ENCODE results near the gene CACNA1D. TPM values are rescaled to one million over a fixed set of nuclear protein-coding genes. Genes with fewer than 3 reads are reported as not detected.

CACNA1D gene
- total RNA-seq, 1 experiment from 2014 or later, result 1.1 TPM

GRCh38 chr3:53749448-53749847 lies 255.0 kb downstream of the CACNA1D start:
- CTCF ChIA-PET, result no interaction called here
- H3K9me3 ChIP-seq (ENCODE audit: control insufficient read depth in 1 of 2, insufficient read depth in 1 of 2, low read depth in 1 of 2, low read length in 2 of 2), result no peaks in the 10 kb centered on the region
- no peak overlapping the region for H3K4me2 ChIP-seq (ENCODE audit: low read length)
- no TSS peak for BruUV-seq (replicated peaks)
- H3K27ac ChIP-seq (ENCODE audit: low read depth, low read length), result no peak overlapping the region
- no peak for DNase-seq (ENCODE audit: low read depth, low spot score)
- TF ChIP-seq CEBPB (IDR thresholded peaks at IDR 0.05; ENCODE audit: low read depth) (no peak), POLR2A (IDR thresholded peaks at IDR 0.05; ENCODE audit: borderline replicate concordance, extremely low read depth, insufficient read depth, insufficient read length) (no peak), POLR2AphosphoS5 (IDR thresholded peaks at IDR 0.05; ENCODE audit: low read depth, low read length) (no peak), JUND (IDR thresholded peaks at IDR 0.05) (no peak), YY1 (IDR thresholded peaks at IDR 0.05; ENCODE audit: extremely low read depth, insufficient replicate concordance, low read depth, low read length) (no peak), SIN3A (IDR thresholded peaks at IDR 0.05; ENCODE audit: low read depth) (no peak), SRF (IDR thresholded peaks at IDR 0.05; ENCODE audit: low read depth) (no peak), RAD21 (IDR thresholded peaks at IDR 0.05; ENCODE audit: low read depth) (no peak), ZFX (IDR thresholded peaks at IDR 0.05) (no peak), MAX (IDR thresholded peaks at IDR 0.05) (no peak)
- no peak overlapping the region for H3K9ac ChIP-seq (ENCODE audit: low read length)
- H3K79me2 ChIP-seq (ENCODE audit: insufficient read depth, low read length), result no peaks in the 10 kb centered on the region
- POLR2A ChIA-PET, result no interaction called here
- H2AFZ ChIP-seq (ENCODE audit: low read depth, low read length, poor library complexity, severe bottlenecking), result no peak overlapping the region
- intact Hi-C loops (cut with micrococcal nuclease), result no loop called here
- H3K9me2 ChIP-seq (ENCODE audit: insufficient read depth), result no peaks in the 10 kb centered on the region
- H3K36me3 ChIP-seq (ENCODE audit: control insufficient read depth in 1 of 2, insufficient read depth in 2 of 2, low read length in 2 of 2), result no peaks in the 10 kb centered on the region
- RAD21 ChIA-PET (ENCODE audit: low non-redundant PET in 1 of 2, low total read pairs in 2 of 2, uncharacterized antibody in 2 of 2, unreplicated experiment in 2 of 2), result no interaction called here
- H3K4me3 ChIP-seq (replicated peaks in 1 of 2; ENCODE audit: low read depth in 1 of 2, low read length in 2 of 2), result no peak overlapping the region
- no peaks in the 10 kb centered on the region for H3K27me3 ChIP-seq (ENCODE audit: insufficient read depth, low read length)
- no peaks in the 10 kb centered on the region for H3K4me1 ChIP-seq (ENCODE audit: control insufficient read depth in 1 of 2, insufficient read depth in 2 of 2, low read length in 2 of 2)
- ATAC-seq, result no peak
- H4K20me1 ChIP-seq (ENCODE audit: insufficient read depth), result no peaks in the 10 kb centered on the region

GRCh38 chr3:53750253-53751210 lies 256.1 kb downstream of the CACNA1D start:
- H3K4me1 ChIP-seq (ENCODE audit: control insufficient read depth in 1 of 2, insufficient read depth in 2 of 2, low read length in 2 of 2), result no peaks in the 10 kb centered on the region
- H3K36me3 ChIP-seq (ENCODE audit: control insufficient read depth in 1 of 2, insufficient read depth in 2 of 2, low read length in 2 of 2), result no peaks in the 10 kb centered on the region
- H3K27me3 ChIP-seq (ENCODE audit: insufficient read depth, low read length), result no peaks in the 10 kb centered on the region
- H3K79me2 ChIP-seq (ENCODE audit: insufficient read depth, low read length), result no peaks in the 10 kb centered on the region
- no peak overlapping the region for H3K4me3 ChIP-seq (replicated peaks in 1 of 2; ENCODE audit: low read depth in 1 of 2, low read length in 2 of 2)
- H3K4me2 ChIP-seq (ENCODE audit: low read length), result no peak overlapping the region
- intact Hi-C loops (cut with micrococcal nuclease), result no loop called here
- RAD21 ChIA-PET (ENCODE audit: low non-redundant PET in 1 of 2, low total read pairs in 2 of 2, uncharacterized antibody in 2 of 2, unreplicated experiment in 2 of 2), result no interaction called here
- no peak overlapping the region for H3K9ac ChIP-seq (ENCODE audit: low read length)
- POLR2A ChIA-PET, result no interaction called here
- no TSS peak for BruUV-seq (replicated peaks)
- no peaks in the 10 kb centered on the region for H4K20me1 ChIP-seq (ENCODE audit: insufficient read depth)
- DNase-seq (ENCODE audit: low read depth, low spot score), result no peak
- no peaks in the 10 kb centered on the region for H3K9me2 ChIP-seq (ENCODE audit: insufficient read depth)
- no peak for ATAC-seq
- no peak overlapping the region for H3K27ac ChIP-seq (ENCODE audit: low read depth, low read length)
- no peak overlapping the region for H2AFZ ChIP-seq (ENCODE audit: low read depth, low read length, poor library complexity, severe bottlenecking)
- H3K9me3 ChIP-seq (ENCODE audit: control insufficient read depth in 1 of 2, insufficient read depth in 1 of 2, low read depth in 1 of 2, low read length in 2 of 2), result no peaks in the 10 kb centered on the region
- CTCF ChIA-PET, result no interaction called here
- TF ChIP-seq SP1 (IDR thresholded peaks at IDR 0.05; ENCODE audit: low read depth) (no peak), CBX3 (IDR thresholded peaks at IDR 0.05; ENCODE audit: low read depth) (no peak), CTCF (IDR thresholded peaks at IDR 0.05 in 2 of 3, conservative IDR thresholded peaks at IDR 0.05 in 1 of 3; ENCODE audit: borderline replicate concordance in 1 of 3, insufficient read depth in 1 of 3, low read depth in 2 of 3, low read length in 2 of 3) (no peak), SIN3A (IDR thresholded peaks at IDR 0.05; ENCODE audit: low read depth) (no peak), POLR2AphosphoS5 (IDR thresholded peaks at IDR 0.05; ENCODE audit: low read depth, low read length) (no peak), MAX (IDR thresholded peaks at IDR 0.05) (no peak), CEBPB (IDR thresholded peaks at IDR 0.05; ENCODE audit: low read depth) (no peak), FOSL1 (IDR thresholded peaks at IDR 0.05; ENCODE audit: low read depth) (no peak), REST (IDR thresholded peaks at IDR 0.05; ENCODE audit: low read depth) (no peak)

Measured in HCT116 (cell line).